Measurements from ENCODE around the gene KTN1.

Gene KTN1

DNA sequence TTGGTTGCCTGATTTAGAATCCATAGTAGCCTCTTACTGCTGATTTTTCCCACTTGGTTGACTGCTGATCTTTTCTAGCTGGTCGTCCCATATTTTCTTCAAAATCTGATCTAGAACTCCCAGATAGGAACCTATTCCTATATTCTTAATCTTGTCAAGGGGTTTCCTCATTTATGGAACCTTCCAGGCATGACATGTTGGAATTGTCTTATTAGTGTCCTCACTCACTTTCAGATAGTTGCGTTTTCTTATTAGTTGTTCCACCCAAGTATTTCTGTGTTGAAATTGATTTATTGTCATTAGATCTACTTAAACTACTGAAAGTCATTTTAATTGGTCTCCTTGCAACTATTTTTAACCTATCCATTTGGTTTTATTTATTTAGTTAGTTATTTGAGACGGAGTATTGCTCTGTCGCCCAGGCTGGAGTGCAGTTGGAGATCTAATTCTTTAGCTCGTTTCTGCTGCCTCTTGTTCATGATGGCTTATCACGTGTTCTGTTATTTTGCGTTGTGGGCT is 25.0 kb downstream of the KTN1 start:
- Histone ChIP-seq H3K79me2 (ENCODE audit: insufficient read depth, low read length) (peaks cover 99% of the 10 kb centered on the region), H3K4me1 (ENCODE audit: insufficient read depth, low read length, poor library complexity, severe bottlenecking) (peaks cover 9% of the 10 kb centered on the region), H3F3A (ENCODE audit: low read depth) (no peaks in the 10 kb centered on the region), H2AFZ (ENCODE audit: low read length) (no peak overlapping the region), H3K9me2 (replicated peaks; ENCODE audit: low read depth, low read length) (no peaks in the 10 kb centered on the region), H3K4me2 (ENCODE audit: low read depth, low read length, poor library complexity, severe bottlenecking) (no peak overlapping the region), H3K9me3 (ENCODE audit: insufficient read depth, low read depth, low read length) (no peaks in the 10 kb centered on the region), H3K27me3 (ENCODE audit: insufficient read depth, low read length, poor library complexity, severe bottlenecking) (no peaks in the 10 kb centered on the region), H3K4me3 (ENCODE audit: low read length, poor library complexity, severe bottlenecking) (no peak overlapping the region), H4K20me1 (ENCODE audit: insufficient read depth, low read length, poor library complexity, severe bottlenecking) (peaks cover 62% of the 10 kb centered on the region), H3K36me3 (ENCODE audit: insufficient read depth, low read length) (peaks cover 7% of the 10 kb centered on the region; the same call in 1 of the 2 replicates), H3K9ac (ENCODE audit: low read depth, low read length, poor library complexity, severe bottlenecking) (no peak overlapping the region)
- TF ChIP-seq, protein P1, sequence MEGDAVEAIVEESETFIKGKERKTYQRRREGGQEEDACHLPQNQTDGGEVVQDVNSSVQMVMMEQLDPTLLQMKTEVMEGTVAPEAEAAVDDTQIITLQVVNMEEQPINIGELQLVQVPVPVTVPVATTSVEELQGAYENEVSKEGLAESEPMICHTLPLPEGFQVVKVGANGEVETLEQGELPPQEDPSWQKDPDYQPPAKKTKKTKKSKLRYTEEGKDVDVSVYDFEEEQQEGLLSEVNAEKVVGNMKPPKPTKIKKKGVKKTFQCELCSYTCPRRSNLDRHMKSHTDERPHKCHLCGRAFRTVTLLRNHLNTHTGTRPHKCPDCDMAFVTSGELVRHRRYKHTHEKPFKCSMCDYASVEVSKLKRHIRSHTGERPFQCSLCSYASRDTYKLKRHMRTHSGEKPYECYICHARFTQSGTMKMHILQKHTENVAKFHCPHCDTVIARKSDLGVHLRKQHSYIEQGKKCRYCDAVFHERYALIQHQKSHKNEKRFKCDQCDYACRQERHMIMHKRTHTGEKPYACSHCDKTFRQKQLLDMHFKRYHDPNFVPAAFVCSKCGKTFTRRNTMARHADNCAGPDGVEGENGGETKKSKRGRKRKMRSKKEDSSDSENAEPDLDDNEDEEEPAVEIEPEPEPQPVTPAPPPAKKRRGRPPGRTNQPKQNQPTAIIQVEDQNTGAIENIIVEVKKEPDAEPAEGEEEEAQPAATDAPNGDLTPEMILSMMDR (conservative IDR thresholded peaks at IDR 0.05; ENCODE audit: low read length), result no peak
- no peak for TF ChIP-seq EZH2phosphoT487 (IDR thresholded peaks at IDR 0.05; ENCODE audit: borderline replicate concordance)

DNA sequence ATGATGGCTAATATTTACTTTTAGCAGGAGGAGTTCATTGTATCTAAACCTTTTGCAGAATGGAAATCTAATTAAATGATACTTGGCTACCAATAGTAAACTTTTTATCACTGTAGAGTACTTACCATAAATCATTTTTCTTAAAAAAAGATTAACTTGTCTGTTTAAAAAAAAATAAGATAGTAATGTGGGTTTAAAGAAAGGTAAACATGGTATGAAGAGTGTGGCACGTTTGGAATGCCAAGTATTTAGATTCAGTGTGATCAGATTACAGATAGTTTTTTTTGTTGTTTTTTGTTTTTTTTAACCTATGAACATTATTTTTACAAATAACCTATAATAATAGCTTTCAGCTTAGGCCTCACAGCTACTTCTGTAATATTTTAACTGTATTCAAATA is 25.8 kb downstream of the KTN1 start:
- H3K79me2 ChIP-seq (ENCODE audit: insufficient read depth, low read length), result peaks cover 99% of the 10 kb centered on the region
- H3K27me3 ChIP-seq (ENCODE audit: insufficient read depth, low read length, poor library complexity, severe bottlenecking), result no peaks in the 10 kb centered on the region
- peaks cover 9% of the 10 kb centered on the region for H3K4me1 ChIP-seq (ENCODE audit: insufficient read depth, low read length, poor library complexity, severe bottlenecking)
- peaks cover 60% of the 10 kb centered on the region for H4K20me1 ChIP-seq (ENCODE audit: insufficient read depth, low read length, poor library complexity, severe bottlenecking)
- H3K36me3 ChIP-seq (ENCODE audit: insufficient read depth, low read length), result peaks cover 7% of the 10 kb centered on the region; the same call in 1 of the 2 replicates
- H3F3A ChIP-seq (ENCODE audit: low read depth), result no peaks in the 10 kb centered on the region
- no peak overlapping the region for H2AFZ ChIP-seq (ENCODE audit: low read length)
- no peak overlapping the region for H3K4me2 ChIP-seq (ENCODE audit: low read depth, low read length, poor library complexity, severe bottlenecking)
- H3K9ac ChIP-seq (ENCODE audit: low read depth, low read length, poor library complexity, severe bottlenecking), result no peak overlapping the region
- no peak overlapping the region for H3K4me3 ChIP-seq (ENCODE audit: low read length, poor library complexity, severe bottlenecking)
- TF ChIP-seq EZH2phosphoT487 (IDR thresholded peaks at IDR 0.05; ENCODE audit: borderline replicate concordance), result no peak
- TF ChIP-seq, protein P1 (conservative IDR thresholded peaks at IDR 0.05; ENCODE audit: low read length), result no peak
- no peaks in the 10 kb centered on the region for H3K9me2 ChIP-seq (replicated peaks; ENCODE audit: low read depth, low read length)
- no peaks in the 10 kb centered on the region for H3K9me3 ChIP-seq (ENCODE audit: insufficient read depth, low read depth, low read length)

DNA sequence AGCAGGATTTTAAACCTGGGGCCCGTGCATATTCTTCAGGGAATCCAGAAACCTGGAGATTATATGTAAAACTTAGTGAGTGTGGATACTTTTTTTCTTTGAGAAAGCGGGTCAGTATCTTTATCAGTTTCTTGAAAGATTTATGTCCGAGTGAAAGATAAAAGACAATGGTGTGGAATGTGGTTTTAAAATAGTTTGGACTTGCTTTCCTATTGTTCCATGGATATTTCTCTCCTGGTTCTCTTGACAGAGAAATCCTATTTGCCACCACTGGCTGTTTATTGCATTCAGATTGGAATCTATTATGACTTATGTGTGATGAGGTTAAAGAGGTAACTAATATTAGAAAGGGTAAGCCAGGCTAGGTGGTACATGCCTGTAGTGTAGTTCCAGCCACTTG is 27.4 kb downstream of the KTN1 start:
- H3K9me2 ChIP-seq (replicated peaks; ENCODE audit: low read depth, low read length), result no peaks in the 10 kb centered on the region
- no peak overlapping the region for H3K4me3 ChIP-seq (ENCODE audit: low read length, poor library complexity, severe bottlenecking)
- no peak overlapping the region for H2AFZ ChIP-seq (ENCODE audit: low read length)
- H3K36me3 ChIP-seq (ENCODE audit: insufficient read depth, low read length), result peaks cover 3% of the 10 kb centered on the region; the same call in 1 of the 2 replicates
- H3K4me2 ChIP-seq (ENCODE audit: low read depth, low read length, poor library complexity, severe bottlenecking), result no peak overlapping the region
- H3F3A ChIP-seq (ENCODE audit: low read depth), result no peaks in the 10 kb centered on the region
- peaks cover 99% of the 10 kb centered on the region for H3K79me2 ChIP-seq (ENCODE audit: insufficient read depth, low read length)
- H3K4me1 ChIP-seq (ENCODE audit: insufficient read depth, low read length, poor library complexity, severe bottlenecking), result peaks cover 9% of the 10 kb centered on the region
- H3K9me3 ChIP-seq (ENCODE audit: insufficient read depth, low read depth, low read length), result no peaks in the 10 kb centered on the region
- H3K9ac ChIP-seq (ENCODE audit: low read depth, low read length, poor library complexity, severe bottlenecking), result no peak overlapping the region
- TF ChIP-seq, protein P1 (conservative IDR thresholded peaks at IDR 0.05; ENCODE audit: low read length), result no peak
- TF ChIP-seq EZH2phosphoT487 (IDR thresholded peaks at IDR 0.05; ENCODE audit: borderline replicate concordance), result no peak
- no peaks in the 10 kb centered on the region for H3K27me3 ChIP-seq (ENCODE audit: insufficient read depth, low read length, poor library complexity, severe bottlenecking)
- H4K20me1 ChIP-seq (ENCODE audit: insufficient read depth, low read length, poor library complexity, severe bottlenecking), result peaks cover 51% of the 10 kb centered on the region

All from Loucy (cell line).